GM12873 (cell line): Measurements from ENCODE around the gene ACAT2.

Experiments used
- TF ChIP-seq, protein P1 (sequence below): IDR thresholded peaks from 2 replicates; pipeline ENCODE4 v1.5.1; 2012; ENCODE audit warnings: low read depth, mild to moderate bottlenecking, moderate library complexity, low read length, control low read depth; ENCODE audit not compliant: insufficient read depth; ENCODE audit errors: missing control alignments

Gene ACAT2

DNA sequence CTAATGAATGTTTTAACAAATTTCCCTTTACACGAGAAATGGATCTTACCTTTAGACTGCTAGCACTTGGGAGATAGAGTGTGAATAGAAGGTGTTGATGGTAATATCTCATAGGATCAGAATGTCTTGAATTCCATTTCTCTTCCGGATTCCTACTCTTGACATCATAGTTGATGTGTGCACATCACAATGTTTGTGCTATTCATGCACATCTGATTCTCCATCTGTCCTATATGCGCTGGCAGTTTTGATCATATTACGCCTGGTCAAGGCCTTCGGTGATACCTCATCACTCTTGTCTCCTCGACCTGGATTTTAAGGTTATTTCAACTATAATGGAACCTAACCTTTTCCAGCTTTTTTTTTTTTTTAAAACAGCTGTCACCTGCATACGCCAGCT, 16.8 kb upstream of the ACAT2 start:
- TF ChIP-seq, protein P1, sequence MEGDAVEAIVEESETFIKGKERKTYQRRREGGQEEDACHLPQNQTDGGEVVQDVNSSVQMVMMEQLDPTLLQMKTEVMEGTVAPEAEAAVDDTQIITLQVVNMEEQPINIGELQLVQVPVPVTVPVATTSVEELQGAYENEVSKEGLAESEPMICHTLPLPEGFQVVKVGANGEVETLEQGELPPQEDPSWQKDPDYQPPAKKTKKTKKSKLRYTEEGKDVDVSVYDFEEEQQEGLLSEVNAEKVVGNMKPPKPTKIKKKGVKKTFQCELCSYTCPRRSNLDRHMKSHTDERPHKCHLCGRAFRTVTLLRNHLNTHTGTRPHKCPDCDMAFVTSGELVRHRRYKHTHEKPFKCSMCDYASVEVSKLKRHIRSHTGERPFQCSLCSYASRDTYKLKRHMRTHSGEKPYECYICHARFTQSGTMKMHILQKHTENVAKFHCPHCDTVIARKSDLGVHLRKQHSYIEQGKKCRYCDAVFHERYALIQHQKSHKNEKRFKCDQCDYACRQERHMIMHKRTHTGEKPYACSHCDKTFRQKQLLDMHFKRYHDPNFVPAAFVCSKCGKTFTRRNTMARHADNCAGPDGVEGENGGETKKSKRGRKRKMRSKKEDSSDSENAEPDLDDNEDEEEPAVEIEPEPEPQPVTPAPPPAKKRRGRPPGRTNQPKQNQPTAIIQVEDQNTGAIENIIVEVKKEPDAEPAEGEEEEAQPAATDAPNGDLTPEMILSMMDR = no peak

DNA sequence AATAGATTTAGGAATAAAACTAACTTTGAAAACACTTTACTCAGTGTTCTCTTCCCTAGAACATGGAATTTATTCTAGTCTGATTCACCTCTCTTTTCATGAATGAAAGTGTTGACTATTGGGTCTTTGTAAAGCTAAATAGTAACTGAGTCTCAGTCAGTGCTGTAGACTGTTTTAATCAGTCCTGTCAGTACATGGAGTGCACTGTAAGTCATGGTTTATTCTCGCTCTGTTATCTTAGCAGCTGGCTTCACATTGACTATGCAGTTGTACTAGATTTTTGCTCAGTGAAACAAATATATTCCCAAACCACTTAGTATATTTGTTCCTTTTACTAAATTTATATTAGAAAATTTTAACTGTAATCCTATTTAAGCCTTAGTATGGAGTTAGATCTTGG, 15.1 kb upstream of the ACAT2 start:
- TF ChIP-seq, protein P1 = no peak

DNA sequence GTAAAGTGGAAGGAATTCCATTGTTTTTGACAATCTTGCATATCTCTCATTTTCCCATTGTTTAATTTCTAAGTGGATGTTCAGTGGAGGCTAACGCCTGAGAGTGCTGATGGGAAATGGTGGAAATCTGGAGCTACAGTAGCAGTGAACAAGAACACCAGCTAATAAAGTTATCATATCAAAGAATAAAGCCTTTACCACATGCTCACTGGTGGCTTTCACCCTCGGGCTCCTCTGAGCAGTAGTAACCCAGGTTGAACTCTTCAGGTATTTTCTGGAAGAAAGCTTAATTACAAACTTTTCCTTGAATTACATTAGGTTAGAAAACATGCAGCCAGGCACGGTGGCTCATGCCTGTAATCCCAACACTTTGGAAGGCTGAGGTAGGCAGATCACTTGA, 10.4 kb upstream of the ACAT2 start:
- TF ChIP-seq, protein P1 = no peak

DNA sequence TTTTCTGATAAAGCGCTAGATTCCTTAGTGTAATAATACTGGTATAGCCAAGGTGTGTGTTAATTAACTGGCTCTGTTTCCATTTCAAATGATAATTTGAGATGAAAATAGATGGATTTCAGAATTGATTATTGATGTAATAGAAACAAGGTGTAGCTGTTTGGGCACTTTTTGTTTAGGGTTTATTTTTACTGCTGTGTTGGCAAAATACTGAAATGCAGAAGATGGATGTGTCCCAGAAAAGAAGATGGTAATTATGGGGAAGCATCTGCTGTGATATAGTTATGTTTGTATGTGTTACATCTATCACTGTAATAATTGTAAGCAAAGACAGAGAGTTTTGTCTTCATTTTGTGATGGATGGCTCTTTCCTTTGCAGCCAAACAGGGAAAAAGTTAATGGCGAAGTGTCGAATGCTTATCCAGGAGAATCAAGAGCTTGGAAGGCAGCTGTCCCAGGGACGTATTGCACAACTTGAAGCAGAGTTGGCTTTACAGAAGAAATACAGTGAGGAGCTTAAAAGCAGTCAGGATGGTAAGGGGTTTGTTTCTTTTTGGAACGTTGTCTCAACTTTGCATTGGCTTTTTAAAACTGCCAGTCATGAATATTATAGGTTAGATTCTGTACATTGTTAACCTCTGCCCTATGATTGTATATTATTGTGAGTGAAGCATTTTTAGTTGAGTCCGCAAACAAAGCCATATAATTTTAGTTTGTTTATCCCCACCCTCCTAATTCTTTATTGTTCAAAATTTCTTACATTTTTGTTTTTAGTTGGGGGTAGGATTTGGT, 8.6 kb upstream of the ACAT2 start:
- TF ChIP-seq, protein P1 = no peak

DNA sequence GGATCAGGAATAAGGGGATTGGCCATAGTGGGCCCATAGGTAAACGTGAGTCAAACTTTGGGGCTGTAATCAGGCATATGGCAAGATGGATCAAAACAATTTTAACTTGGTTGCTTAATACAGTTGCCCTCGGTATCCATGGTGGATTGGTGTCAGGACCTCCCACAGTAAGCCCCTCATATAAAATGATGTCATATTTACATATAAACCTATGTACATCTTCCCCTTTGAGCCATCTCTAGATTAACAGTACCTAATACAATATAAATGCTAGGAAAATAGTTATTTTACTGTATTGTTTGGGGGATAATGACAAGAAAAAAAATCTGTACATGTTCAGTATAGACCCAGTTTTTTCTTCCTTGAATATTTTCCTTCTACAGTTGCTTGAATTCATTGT, 7.4 kb upstream of the ACAT2 start:
- TF ChIP-seq, protein P1 = no peak

DNA sequence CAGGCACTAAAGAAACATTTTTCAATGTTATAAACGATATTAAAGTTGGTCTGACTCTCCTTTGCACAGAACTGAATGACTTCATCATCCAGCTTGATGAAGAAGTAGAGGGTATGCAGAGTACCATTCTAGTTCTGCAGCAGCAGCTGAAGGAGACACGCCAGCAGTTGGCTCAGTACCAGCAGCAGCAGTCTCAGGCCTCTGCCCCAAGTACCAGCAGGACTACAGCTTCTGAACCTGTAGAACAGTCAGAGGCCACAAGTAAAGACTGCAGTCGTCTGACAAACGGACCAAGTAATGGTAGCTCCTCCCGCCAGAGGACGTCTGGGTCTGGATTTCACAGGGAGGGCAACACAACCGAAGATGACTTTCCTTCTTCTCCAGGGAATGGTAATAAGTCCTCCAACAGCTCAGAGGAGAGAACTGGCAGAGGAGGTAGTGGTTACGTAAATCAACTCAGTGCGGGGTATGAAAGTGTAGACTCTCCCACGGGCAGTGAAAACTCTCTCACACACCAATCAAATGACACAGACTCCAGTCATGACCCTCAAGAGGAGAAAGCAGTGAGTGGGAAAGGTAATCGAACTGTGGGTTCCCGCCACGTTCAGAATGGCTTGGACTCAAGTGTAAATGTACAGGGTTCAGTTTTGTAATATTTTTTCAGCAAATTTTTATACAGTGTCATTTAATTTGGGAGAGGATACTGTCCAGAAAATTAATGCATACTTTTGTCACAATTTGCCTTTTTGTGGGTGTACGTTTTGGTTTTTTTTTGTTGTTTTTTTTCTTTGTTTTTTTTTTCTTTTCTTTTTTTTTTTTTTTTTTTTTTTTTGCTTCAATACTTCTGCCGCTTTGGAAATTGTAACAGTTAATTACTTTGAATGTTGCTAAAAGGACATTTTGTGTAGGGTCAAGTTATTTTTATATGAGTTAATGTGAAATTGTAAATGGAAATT, 6.6 kb upstream of the ACAT2 start:
- TF ChIP-seq, protein P1 = no peak

DNA sequence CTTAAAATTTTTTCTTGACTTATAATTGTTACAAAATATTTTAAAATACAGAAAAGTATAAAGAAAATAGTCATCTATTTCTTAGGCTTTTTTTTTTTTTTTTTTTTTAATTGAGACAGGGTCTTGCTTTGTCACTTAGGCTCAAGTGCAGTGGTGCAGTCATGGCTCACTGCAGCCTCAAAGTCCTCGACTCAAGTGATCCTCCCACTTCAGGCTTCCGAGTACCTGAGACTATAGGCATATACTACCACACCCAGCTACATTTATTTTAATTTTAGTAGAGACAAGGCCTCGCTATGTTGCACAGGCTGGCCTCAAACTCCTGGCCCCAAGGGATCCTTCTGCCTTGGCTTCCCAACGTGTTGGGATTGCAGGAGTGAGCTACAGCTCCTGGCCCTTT, 5.3 kb upstream of the ACAT2 start:
- TF ChIP-seq, protein P1 = no peak
